HPDE6-E6E7 (cell line): Measurements from ENCODE around the gene ZFYVE28.

Experiments
- DNase-seq: peaks from one replicate; pipeline ENCODE4 v3.0.0; 2011; ENCODE audit warnings: missing footprints; ENCODE audit errors: extremely low spot score

ZFYVE28 gene

DNA sequence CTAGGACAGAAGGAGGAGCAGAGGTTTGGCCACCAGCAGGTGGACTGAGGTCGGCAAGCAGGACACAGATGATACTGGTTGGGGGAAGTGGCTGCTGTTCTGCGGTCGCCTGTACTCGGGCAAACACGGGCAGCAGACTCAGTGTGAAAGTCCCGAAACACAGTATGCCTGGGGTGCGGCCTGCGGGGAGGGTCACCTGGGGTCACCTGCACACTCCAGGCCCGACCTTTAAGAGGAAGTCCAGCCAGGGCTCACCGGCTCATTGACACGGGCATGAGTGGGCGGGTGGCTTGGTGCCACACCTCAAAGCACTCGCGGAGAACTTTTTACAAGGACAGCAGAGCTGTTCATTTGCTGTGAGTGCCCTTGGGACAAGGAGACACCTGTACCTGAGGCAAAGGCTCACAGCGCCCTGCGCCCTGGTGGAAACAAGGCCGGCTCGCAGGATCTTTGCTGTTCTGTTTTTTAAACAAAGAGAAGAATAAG is 85.0 kb downstream of the ZFYVE28 start:
- DNase-seq: no peak

- no peak for DNase-seq
These were observed 85.5 kb downstream of the ZFYVE28 start for GRCh38 chr4:2332976-2333319.

- DNase-seq: no peak
These were observed 86.1 kb downstream of the ZFYVE28 start for GRCh38 chr4:2332201-2332975.

DNA sequence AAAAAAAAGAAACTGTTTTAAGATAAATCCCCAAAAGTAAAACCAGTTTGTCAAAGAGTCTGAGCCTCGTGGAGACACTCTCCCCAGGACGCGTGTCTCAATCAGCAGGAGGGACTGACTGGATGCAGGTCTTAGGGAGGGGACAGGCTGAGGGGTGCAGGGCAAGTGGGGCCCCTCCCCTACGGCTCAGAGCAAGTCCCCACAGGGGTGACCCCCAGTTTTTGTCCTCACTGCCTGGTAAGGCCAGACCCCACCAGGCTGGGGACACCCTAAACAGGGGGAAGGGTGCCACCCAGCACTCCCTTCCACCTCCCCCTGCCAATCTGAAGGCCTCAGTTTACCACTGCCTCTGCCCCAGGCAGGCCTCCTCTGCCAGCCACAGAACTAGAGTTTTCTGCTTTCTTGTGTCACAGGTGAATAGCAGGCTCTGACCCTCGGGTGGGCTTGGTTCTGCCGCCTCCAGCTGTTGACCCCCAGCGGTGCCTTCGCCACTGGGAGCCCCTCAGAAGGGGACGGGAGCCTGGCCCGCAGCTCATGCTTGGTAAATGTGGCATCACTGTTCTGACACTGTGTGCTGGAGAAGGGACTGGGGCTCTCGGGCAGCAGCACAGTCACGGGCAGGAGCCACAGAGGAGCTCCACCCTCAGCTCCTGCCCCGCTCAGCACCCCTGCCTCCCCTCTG is 86.8 kb downstream of the ZFYVE28 start:
- DNase-seq: no peak

- no peak for DNase-seq
These were observed 87.4 kb downstream of the ZFYVE28 start for GRCh38 chr4:2331043-2331420.

- no peak for DNase-seq
These were observed 88.1 kb downstream of the ZFYVE28 start for GRCh38 chr4:2330091-2331042.

DNA sequence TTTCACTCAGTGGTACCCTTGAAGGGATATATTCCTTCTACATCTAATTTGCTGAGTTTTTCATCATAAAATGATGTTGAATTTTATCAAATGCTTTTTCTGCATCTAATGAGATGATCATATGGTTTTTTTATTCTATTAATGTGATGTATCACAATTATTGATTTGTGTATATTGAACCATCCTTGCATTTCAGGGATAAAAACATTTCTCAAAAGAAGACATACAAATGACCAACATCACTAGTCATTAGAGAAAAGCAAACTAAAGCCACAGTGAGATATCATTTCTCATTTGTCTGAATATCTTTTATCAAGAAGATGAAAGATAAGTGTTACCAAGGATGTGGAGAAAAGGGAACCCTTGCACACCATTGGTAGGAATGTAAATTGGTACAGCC is 90.9 kb downstream of the ZFYVE28 start:
- no peak for DNase-seq

GRCh38 chr4:2324891-2325290 is 93.6 kb downstream of the ZFYVE28 start:
- no peak for DNase-seq

DNA sequence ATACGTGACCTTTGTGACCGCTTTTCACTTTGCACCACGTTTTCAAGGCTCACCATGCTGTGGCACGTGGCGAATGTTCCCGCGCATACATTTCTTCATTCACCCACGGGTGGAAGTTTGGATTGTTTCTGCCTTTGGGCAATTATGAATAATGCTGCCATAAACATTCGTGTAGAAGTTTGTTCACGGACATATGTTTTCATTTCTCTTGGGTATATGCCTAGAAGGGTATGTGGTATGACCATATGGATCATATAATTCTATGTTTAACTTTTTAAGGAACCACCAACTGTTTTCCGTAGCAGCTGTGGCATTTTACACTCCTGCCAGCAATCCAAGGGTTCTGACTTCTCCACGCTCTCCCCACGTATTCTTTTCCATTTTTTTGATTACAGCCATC is 95.6 kb downstream of the ZFYVE28 start:
- no peak for DNase-seq

GRCh38 chr4:2322227-2322626 is 96.2 kb downstream of the ZFYVE28 start:
- no peak for DNase-seq

DNA sequence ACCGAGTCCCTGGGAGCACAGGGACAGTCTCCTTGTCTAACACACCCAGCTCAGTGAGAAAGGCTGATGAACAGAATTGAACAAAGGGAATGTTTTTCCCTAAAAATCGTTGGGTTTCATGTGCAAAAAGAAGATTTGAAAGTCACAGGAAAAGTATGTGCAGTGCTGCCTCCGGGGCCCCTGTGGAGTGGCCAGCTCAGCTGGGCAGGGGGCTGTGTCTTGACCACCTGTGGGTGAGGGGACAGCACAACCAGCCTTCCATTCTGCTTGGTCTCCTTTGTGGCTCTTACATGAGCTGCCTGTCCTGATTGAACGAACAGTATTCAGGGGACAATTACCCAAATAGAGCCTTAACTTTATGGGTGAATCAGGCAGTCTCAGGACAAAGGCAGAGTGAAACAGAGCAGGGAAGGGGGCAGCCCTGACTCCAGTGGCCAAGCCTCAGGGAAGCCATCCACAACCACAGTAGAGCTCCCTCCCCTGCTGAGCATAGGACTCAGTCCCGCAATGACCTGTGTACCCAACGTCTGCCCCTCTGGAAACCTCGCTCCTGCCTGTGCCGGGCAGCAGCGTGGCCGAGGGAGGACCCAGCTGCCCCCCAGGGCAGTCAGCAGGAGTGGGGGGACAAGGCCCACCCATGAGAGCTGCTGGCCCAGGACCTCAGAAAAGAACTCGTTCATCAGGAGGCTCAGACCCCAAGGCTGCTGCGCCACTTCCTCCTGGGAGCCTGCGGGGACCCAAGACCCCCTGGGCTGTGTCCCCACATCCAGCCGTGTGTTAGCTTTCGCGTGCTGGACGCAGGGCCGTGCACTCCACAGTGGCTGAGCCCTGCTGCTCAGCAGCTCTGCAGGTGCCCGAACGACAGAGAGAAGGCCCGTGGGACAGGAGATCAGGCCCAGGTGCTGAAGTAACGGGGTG is 96.9 kb downstream of the ZFYVE28 start:
- DNase-seq: no peak

DNA sequence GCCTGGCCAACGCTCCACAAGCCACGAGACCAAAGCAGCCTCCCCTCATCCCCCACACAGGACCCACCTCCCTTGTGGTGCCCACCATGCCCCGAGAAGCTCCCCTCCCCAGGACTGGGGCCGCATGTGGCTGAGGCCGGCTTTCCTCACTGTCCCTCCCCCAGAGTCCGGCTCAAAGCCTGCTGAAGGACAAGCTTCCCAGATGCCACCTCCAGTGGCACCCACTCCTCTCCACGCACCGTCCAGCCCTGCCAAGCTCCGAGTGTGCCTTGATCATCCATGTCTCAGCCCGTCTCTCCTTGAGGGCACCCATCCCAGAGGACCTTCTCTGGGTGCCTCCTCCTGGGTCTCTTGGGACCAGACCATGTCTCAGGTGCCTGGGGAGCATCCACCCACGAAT is 97.7 kb downstream of the ZFYVE28 start:
- DNase-seq: no peak

DNA sequence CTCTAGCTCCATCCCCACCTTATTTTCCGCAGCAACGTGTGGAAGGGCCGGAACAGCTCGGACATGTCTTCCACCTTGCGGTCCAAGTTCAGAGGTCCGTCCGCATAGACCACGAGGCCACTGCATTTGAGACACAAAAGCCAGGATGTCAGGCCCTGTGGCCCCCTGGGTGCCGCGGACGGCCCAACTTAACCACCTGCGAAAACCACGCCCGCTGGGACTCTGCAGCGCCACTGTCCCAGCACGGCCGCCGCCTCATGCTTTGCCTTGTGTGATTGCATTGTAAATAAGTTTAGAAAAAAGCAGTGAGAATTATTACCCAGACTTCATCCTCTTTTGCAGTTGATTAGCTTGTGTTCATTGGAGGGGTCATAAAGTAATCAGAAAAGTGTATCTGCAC is 98.3 kb downstream of the ZFYVE28 start:
- DNase-seq: no peak

GRCh38 chr4:2318885-2319284 is 99.6 kb downstream of the ZFYVE28 start:
- no peak for DNase-seq

DNA sequence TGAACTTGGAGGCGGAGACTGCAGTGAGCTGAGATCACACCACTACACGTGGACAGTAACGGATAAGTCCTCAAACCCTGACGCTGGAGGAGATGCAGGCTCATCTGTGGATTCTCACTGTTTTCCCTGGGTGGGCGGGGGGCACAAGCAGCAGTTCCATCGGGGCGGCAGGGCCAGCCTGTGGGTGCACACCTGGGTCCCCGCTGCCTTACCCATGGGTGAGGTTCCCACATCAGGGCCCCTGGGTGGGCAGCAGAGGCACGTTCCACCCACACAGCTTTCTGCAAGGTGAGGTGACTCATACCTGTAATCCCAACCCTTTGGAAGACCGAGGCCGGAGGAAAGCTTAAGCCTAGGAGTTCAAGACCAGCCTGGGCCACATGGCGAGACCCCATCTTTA is 100.0 kb downstream of the ZFYVE28 start:
- DNase-seq: no peak

DNA sequence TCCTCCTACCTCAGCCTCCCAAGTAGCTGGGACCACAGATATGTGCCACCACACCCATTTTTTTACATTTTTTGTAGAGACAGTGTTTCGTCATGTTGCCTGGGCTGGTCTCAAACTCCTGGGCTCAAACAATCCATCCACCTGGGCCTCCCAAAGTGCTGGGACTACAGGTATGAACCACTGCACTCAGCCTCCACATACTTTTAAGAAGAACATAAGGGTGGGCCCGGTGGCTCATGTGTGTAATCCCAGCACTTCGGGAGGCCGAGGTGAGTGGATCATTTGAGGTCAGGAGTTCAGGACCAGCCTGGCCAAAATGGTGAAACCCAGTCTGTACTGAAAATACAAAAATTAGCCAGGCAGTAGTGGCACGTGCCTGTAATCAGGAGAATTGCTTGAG is 105.1 kb downstream of the ZFYVE28 start:
- DNase-seq: no peak

- no peak for DNase-seq
These were observed 111.6 kb downstream of the ZFYVE28 start for GRCh38 chr4:2306773-2307410.

DNA sequence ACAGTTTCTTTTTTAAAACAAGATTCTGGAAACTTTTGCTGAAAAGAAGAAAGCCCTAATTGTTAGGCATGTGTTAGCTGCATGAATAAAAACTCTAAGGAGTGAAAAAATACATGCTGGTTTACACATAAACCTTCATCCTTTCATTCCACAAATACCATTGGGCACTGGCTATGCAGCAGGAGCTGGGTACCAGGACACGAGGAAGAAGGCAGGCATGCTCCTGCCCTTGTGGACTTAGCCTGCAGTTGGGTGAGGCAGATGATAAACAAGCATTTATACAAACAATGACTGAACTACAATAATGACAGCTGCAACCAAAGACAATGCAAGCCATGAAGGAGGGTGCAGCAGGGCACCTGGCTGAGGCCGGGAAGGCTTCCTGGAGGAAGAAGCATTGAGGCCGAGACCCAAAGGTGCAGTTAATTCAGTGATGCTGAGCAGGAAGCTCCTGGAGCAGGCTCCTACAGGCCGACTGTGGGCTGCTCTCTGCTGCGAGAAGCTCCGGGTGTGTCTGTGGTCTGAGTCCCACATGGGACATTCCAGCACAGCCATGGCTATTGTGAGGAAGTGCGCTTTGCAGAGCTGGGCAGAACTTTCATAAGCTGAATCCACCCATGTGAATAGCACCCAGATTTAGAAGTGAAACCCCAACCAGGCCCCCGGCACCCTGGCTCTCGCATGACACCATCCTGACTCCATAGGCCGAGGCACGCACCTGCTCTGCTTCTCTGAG is 112.5 kb downstream of the ZFYVE28 start:
- no peak for DNase-seq

- no peak for DNase-seq
These were observed 113.4 kb downstream of the ZFYVE28 start for GRCh38 chr4:2304877-2305561.
